Kidney (tissue), 14 donors: ENCODE results near the gene NIPSNAP3A. TPM values are rescaled to one million over a fixed set of nuclear protein-coding genes. Genes with fewer than 3 reads are reported as not detected.

ENCODE experiments used
- DNase-seq, 5 donors: peaks; one replicate each; pipeline ENCODE4 v3.0.0-alpha.2; 2013 to 2020
- FAIRE-seq: peaks from 2 replicates; lab custom pipeline; 2012; peaks lifted over from hg19 to GRCh38; lab: Jason Lieb, UNC
- H3K27ac ChIP-seq, 2 donors: one replicate each; pipeline ENCODE4 v1.7.0; 2013; ENCODE audit warnings: low read depth in 2 of 2, low read length in 2 of 2, inconsistent platforms in 1 of 2
- H3K27me3 ChIP-seq: one replicate; pipeline ENCODE4 v1.7.1; 2013; ENCODE audit warnings: low read length, inconsistent platforms; ENCODE audit not compliant: control insufficient read depth, insufficient read depth
- H3K36me3 ChIP-seq, 3 donors: one replicate each; pipeline versions ENCODE4 v1.7.0 to v1.7.1; 2013; ENCODE audit warnings: low read length in 3 of 3, control low read depth in 1 of 3, inconsistent platforms in 1 of 3; ENCODE audit not compliant: insufficient read depth in 3 of 3, control insufficient read depth in 2 of 3
- H3K4me1 ChIP-seq, 3 donors: one replicate each; pipeline versions ENCODE4 v1.7.0 to v1.7.1; 2013; ENCODE audit warnings: low read length in 3 of 3, inconsistent platforms in 1 of 3, low read depth in 1 of 3; ENCODE audit not compliant: control insufficient read depth in 2 of 3, insufficient read depth in 2 of 3
- H3K4me3 ChIP-seq, 3 donors: one replicate each; pipeline versions ENCODE4 v1.7.0 to v1.8.1; 2013; ENCODE audit warnings: low read length in 3 of 3, control low read depth in 1 of 3, inconsistent platforms in 1 of 3
- H3K9ac ChIP-seq, 3 donors: one replicate each; pipeline versions ENCODE4 v1.7.0 to v1.7.1; 2013; ENCODE audit warnings: low read length in 3 of 3, control low read depth in 1 of 3, inconsistent platforms in 1 of 3
- H3K9me3 ChIP-seq, 3 donors: one replicate each; pipeline versions ENCODE4 v1.7.0 to v1.7.1; 2013; ENCODE audit warnings: low read length in 3 of 3, control low read depth in 1 of 3, inconsistent platforms in 1 of 3; ENCODE audit not compliant: control insufficient read depth in 2 of 3, insufficient read depth in 1 of 3
- intact Hi-C: fragments of 100-400 bp; cut with DNase I; formaldehyde crosslinking; loops from one replicate; pipeline ENCODE4 v1.11.1; 2022
- polyA plus RNA-seq: library from polyadenylated mRNA; stranded (reverse); fragments of 350-450 nt; fragmentation: Illumina TruSeq; extraction: RNeasy Lipid Tissue Mini Kit (QIAGEN cat#74804); gene quantifications from one replicate; pipeline ENCODE4 v1.2.3, GENCODE V29; 2014; ENCODE audit warnings: low read depth, low replicate concordance; ENCODE audit not compliant: insufficient read depth
- total RNA-seq: library from RNA; stranded (reverse); fragmentation: NEBNext Ultra II Directional; extraction: Animal tissue kit (Norgen Biotek cat#: 25700); gene quantifications from one replicate; pipeline ENCODE4 v1.2.1, GENCODE V29; 2021
- TF ChIP-seq, protein P1 (sequence below): IDR thresholded peaks from 3 replicates; pipeline ENCODE4 v1.5.1; 2012; ENCODE audit warnings: mild to moderate bottlenecking, moderate library complexity, borderline replicate concordance; ENCODE audit not compliant: insufficient read depth; ENCODE audit errors: extremely low read depth
- donor health status: control.
- donor health status: control.
- donor health status: control.
- donor health status: control.
- donor health status: control.
- donor health status: DM: yes; HTN: yes; CAD: no.
- donor health status: Normal renal cell carcinoma (clear cell type).

The NIPSNAP3A gene
- total and polyA plus RNA-seq, 2 donors from 2014 or later, result 27.9 to 31.2 TPM

DNA sequence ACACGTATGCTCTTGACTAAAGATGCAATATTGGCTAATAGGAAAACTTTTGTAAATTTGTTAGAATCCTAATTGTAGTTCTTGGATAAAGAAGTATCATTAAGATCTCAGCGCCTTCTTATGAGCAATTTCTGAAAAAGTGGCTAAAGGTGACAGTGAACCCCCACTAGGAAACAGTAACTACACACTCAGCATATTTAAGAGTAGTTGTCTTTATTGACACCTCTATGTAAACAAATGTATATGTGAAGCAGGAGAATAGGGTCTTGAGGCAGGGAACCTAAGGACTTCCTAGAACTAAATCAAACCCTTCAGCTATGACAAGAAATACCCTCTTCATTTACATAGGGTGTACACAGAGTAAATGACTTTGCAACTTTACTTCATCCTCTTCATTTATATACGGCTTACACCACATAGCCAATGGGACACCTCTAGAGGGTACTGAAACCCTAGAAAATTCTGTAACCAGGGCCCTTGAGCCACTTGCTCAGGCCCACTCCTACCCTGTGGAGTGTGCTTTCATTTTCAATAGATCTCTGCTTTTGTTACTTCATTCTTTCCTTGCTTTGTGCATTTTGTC is 2.8 kb downstream of the NIPSNAP3A start:
- Histone ChIP-seq H3K4me3 (no peak overlapping the region), H3K27ac (no peak overlapping the region), H3K27me3 (no peaks in the 10 kb centered on the region), H3K9ac (no peak overlapping the region), H3K9me3 (no peaks in the 10 kb centered on the region), H3K36me3 (peaks cover 0 to 5% (median 0%) of the 10 kb centered on the region in 3 donors), H3K4me1 (peaks cover 3 to 7% (median 4%) of the 10 kb centered on the region in 3 donors)
- DNase-seq (no peak), FAIRE-seq (no peak)
- TF ChIP-seq, protein P1, sequence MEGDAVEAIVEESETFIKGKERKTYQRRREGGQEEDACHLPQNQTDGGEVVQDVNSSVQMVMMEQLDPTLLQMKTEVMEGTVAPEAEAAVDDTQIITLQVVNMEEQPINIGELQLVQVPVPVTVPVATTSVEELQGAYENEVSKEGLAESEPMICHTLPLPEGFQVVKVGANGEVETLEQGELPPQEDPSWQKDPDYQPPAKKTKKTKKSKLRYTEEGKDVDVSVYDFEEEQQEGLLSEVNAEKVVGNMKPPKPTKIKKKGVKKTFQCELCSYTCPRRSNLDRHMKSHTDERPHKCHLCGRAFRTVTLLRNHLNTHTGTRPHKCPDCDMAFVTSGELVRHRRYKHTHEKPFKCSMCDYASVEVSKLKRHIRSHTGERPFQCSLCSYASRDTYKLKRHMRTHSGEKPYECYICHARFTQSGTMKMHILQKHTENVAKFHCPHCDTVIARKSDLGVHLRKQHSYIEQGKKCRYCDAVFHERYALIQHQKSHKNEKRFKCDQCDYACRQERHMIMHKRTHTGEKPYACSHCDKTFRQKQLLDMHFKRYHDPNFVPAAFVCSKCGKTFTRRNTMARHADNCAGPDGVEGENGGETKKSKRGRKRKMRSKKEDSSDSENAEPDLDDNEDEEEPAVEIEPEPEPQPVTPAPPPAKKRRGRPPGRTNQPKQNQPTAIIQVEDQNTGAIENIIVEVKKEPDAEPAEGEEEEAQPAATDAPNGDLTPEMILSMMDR, result no peak
- intact Hi-C loops, result no loop called here

DNA sequence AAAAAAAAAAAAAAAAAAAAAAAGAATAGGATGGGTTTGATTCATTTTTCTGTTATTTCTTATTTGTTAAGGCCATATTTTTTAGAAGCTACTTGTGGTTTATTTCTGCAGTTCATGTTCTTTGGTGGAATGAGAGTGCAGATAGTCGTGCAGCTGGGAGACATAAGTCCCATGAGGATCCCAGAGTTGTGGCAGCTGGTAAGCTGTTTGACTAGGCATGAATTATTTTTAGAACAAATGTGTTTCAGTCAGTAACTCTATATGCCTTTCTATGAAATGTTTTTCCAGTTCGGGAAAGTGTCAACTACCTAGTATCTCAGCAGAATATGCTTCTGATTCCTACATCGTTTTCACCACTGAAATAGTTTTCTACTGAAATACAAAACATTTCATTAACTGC is 11.5 kb downstream of the NIPSNAP3A start:
- no peak overlapping the region for H3K4me3 ChIP-seq
- DNase-seq (peak in 1 of 5 donors; percentile 14), FAIRE-seq (no peak)
- no peak overlapping the region for H3K27ac ChIP-seq
- intact Hi-C loops, result no loop called here
- no peaks in the 10 kb centered on the region for H3K9me3 ChIP-seq
- H3K4me1 ChIP-seq, result no peaks in the 10 kb centered on the region
- TF ChIP-seq, protein P1, result no peak
- H3K27me3 ChIP-seq, result no peaks in the 10 kb centered on the region
- no peaks in the 10 kb centered on the region for H3K36me3 ChIP-seq
- H3K9ac ChIP-seq, result no peak overlapping the region

DNA sequence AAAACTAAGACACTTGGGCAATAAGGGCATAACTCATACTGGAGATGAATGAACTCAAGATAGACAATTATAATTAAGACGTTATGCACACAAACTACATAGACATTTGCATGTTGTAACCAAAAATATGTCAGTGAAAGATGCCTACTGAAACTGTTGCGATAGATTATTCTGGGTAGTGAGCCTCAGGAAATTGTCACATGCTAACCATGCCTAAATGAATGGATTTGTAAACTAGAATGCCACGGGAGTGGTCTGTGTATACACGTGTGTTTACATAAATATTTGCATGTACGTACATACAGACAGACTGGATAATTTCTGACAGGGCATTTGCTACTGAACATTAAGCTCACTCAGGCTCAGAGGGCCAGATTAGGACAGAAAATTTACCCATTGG is 17.7 kb downstream of the NIPSNAP3A start:
- no peaks in the 10 kb centered on the region for H3K9me3 ChIP-seq
- no peaks in the 10 kb centered on the region for H3K27me3 ChIP-seq
- no peak overlapping the region for H3K9ac ChIP-seq
- FAIRE-seq (no peak), DNase-seq (no peak)
- no peak overlapping the region for H3K27ac ChIP-seq
- H3K4me3 ChIP-seq, result peak overlapping the region in 1 of 3 donors; percentile 91
- peaks cover 0 to 5% (median 0%) of the 10 kb centered on the region in 3 donors for H3K4me1 ChIP-seq
- intact Hi-C loops, result no loop called here
- H3K36me3 ChIP-seq, result no peaks in the 10 kb centered on the region
- TF ChIP-seq, protein P1, result no peak

DNA sequence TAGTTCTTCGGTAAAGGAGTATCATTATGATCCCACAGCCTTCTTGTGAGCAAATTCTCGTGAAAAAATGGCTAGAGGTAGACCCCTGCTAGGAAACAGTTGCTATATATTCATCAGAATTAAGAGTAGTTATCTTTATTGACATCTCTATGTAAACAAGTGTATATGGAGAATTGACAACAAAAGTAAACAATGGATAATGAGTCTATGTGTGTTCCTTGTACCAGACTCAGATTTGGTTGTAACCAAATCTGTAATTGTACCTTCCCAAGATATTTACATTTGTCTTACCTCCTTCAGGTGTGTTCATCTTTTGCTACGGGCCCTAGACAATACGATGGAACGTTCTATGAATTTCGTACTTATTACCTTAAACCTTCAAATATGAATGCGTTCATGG is 18.5 kb downstream of the NIPSNAP3A start:
- H3K36me3 ChIP-seq, result no peaks in the 10 kb centered on the region
- peaks cover 0 to 5% (median 0%) of the 10 kb centered on the region in 3 donors for H3K4me1 ChIP-seq
- no peaks in the 10 kb centered on the region for H3K9me3 ChIP-seq
- intact Hi-C loops, result no loop called here
- FAIRE-seq, result no peak
- TF ChIP-seq, protein P1, result no peak
- H3K4me3 ChIP-seq, result no peak overlapping the region
- no peak overlapping the region for H3K27ac ChIP-seq
- no peak for DNase-seq
- H3K9ac ChIP-seq, result no peak overlapping the region
- H3K27me3 ChIP-seq, result no peaks in the 10 kb centered on the region
